ENCODE measurements around the gene C19orf18.
"Not testable (repeated sequence)": the region's sequence is repeated elsewhere in the genome, so short reads cannot be mapped to it uniquely, and the experiment has no call there.

C19orf18 gene

DNA sequence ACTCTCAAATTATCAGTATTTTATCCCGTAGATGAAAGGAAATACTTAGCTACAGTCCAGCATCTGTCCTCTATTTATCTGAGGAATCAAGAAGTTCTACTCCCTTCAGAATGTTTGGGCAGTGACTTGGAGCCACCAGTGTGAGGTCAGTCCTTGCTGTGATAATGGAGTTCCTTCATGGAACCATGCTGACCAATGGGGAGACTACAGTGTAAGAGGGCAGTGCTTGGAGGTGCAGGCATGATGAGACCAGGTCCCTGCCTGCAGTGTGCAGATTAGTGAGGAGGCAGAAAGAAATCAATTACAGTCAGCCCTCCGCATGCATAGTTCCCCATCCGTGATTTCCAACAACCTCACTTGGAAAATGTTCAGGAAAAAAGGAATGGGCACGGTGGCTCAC, at the start of gene C19orf18:
Gene C19orf18 (minus strand): TSS at position 101 of the 400 bp plus-strand sequence. CDS start 102 bp downstream, outside the sequence.
- no peak for DNase-seq (ENCODE audit: low read depth in 4 of 4, low spot score in 1 of 4)

DNA sequence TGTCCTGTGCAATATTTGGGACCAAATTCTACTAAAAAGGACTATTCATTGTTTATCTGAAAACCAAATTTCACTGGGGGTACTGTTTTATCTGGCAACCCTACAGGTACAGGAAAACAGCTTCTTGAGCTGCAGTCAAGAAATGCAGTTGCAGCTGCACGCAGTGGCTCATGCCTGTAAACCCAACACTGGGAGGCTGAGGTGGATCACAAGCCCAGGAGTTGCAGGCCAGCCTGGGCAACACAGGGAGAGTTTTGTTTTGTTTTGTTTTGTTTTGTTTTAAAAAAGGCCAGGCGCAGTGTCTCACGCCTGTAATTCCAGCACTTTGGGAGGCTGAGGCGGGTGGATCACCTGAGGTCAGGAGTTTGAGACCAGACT, 47.9 kb upstream of the C19orf18 start:
- DNase-seq (ENCODE audit: low read depth in 4 of 4, low spot score in 1 of 4) = no peak

DNA sequence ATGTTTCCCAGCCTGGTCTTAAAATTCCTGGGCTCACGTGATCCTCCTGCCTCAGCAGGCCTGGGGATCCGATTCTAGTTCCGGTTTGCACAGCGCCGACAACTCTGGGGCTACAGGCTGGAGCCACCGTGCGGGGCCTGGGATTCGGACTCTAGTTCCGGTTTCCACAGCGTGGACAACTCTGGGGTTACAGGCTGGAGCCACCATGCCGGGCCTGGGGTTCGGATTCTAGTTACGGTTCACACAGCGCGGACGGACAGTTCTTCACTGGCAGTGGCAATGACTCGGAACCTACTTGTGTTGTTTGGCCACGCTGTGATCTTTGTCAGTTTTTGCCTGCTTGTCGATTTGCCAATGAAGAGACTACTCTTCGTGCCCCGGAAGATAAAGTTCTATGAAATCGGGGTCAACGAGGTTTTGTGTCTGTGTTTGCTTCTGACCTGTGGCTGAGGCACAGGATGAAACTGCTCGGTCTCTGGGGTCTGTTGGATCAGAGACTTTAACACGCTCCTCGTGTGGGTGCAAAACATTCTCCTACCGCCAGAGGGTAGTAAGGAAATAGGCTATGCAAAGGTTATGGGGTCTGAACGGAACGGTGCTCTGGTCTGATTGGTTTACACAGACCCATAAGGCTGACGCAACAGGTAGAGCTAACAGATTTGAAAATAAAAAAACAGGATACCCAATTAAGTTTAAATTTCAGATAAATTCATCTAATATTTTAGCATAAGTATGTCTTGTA, 47.4 kb upstream of the C19orf18 start:
- no peak for DNase-seq (ENCODE audit: low read depth in 4 of 4, low spot score in 1 of 4)

DNA sequence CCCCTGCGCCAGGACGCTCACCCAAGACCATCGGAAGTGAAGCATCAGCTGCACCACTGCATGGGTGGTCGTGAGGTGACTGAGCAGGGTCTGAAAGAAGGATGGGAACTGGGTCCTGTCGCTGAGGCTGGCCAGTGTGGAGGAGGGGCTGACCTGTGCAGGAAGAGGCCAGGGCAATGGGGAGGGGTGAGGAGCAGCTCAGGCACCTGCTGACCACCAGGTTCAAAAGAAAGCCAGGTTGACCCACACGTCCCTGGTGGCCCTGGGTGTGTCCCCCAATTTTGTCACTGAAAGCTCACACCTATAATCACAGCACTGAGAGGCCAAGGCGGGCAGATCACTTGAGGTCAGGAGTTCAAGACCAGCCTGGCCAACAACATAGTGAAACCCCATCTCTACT, 45.8 kb upstream of the C19orf18 start:
- DNase-seq (ENCODE audit: low read depth in 4 of 4, low spot score in 1 of 4) = no peak

DNA sequence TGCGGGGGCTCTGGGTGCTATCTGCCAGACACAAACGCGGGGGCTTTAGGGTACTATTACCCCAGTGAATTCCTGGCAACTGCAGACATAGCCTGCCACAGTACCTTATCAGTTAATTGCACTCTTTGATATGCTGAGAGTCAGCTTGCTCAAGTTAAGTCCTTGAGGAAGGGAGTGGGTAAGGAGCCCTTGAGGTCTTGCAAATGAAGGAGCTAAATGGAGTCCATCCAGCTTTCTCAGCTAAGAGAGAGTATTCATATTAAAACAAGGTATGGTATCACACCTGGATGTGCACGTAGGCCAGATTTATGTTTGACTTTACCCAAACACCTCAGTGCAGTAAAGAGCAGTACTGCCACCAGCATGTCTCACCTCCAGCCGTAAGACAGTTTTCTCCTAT, 39.8 kb upstream of the C19orf18 start:
- no peak for DNase-seq (ENCODE audit: low read depth in 4 of 4, low spot score in 1 of 4)

DNA sequence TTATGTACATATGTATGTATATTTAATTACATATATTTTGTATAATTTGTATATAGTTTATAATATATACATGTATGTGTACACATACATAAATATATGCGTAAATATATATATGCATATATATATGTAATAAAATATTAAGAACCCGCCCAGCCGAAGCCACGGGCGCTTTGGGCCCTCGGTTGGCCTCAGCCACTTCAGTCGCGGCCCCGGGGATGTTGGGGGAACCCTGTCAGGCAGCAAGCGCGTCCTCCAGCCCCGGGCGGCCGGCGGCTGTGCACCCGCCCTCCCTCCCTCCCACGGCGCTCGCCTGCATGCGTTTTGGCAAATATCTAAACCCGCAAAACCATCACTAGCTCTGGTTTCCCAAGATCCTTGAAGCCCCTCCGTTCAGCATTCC, 36.2 kb upstream of the C19orf18 start:
- no peak for DNase-seq (ENCODE audit: low read depth in 4 of 4, low spot score in 1 of 4)

DNA sequence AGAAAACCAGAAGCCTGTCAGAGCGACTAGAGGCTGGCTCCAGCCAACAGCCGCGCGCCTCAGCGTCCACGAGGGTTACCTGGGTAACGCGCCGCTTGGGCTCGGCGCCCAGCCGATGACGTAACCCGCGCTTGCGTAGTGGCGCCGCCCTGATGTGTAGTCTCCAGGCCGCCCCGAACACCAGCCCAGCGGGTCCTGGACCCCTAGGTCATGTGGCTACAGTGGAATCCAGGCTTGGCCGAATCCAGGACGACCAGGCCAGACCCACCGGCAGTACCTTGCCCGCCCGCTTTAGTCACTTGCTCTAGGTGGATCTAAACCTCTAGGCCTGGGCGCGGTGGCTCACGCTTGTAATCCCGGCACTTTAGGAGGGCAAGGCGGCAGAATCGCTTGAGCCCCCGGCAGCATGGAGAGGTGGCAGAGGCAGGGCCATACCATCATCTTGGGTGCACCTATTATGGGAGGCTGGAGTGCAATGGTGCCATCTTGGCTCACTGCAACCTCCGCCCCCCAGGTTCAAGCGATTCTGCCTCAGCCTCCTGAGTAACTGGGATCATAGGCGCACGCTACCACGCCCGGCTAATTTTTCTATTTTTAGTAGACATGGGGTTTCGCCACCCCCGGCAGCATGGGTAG, 35.5 kb upstream of the C19orf18 start:
- DNase-seq (ENCODE audit: low read depth in 4 of 4, low spot score in 1 of 4) = peak in 2 of 4 experiments; percentile 25 to 36

DNA sequence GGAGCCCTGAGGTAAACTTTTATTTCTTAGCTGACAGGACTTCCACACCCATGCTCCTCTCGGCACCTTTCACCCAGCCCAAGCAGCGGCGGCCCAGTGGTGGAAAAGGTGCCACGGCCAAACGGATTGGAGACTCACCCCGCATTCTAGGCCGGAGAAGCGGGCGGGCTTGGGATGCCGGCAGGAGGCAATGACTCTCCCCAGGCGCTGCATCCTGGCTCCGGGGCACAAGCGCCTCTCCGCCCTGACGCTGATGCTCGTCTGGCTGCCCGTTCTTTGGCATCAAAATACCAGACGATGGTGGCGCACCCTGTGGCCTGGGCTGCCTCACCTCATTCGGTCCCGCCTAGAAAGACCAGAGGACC, 34.9 kb upstream of the C19orf18 start:
- no peak for DNase-seq (ENCODE audit: low read depth in 4 of 4, low spot score in 1 of 4)

DNA sequence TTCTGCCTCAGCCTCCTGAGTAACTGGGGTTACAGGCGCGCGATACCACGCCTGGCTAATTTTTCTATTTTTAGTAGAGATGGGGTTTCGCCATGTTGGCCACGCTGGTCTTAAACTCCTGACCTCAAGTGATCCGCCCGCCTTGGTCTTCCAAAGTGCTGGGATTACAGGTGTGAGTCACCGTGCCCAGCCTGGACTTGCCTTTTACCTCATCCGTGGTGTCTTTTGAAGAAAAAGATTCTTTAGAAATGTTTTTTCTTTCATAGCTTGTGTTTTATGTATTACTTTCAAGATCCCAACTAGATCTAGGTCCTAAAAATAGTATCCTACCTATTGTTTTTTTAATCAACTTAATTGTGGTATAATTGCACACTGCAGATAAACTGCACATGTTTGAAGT, 34.5 kb upstream of the C19orf18 start:
- DNase-seq (ENCODE audit: low read depth in 4 of 4, low spot score in 1 of 4) = not testable (repeated sequence)

DNA sequence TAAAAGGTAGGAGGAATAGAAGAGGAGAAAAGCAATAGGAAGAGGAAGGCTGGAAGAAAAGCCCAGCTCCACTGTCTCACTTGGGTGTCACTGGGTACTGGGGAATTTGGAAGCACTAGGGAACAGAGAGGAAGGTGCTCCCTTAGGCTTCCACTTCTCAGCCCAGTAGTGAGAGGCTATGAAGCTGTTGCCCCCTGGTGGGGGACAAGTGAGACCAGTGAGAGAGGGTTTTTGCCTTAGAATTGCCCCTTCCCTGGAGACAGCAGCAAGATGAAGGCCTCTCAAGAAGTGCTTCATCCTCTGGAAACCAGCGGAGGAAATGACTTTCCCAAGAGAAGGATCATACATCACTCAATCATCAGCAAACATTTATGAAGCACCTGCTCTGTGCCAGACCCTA, 33.0 kb upstream of the C19orf18 start:
- DNase-seq (ENCODE audit: low read depth in 4 of 4, low spot score in 1 of 4) = no peak

DNA sequence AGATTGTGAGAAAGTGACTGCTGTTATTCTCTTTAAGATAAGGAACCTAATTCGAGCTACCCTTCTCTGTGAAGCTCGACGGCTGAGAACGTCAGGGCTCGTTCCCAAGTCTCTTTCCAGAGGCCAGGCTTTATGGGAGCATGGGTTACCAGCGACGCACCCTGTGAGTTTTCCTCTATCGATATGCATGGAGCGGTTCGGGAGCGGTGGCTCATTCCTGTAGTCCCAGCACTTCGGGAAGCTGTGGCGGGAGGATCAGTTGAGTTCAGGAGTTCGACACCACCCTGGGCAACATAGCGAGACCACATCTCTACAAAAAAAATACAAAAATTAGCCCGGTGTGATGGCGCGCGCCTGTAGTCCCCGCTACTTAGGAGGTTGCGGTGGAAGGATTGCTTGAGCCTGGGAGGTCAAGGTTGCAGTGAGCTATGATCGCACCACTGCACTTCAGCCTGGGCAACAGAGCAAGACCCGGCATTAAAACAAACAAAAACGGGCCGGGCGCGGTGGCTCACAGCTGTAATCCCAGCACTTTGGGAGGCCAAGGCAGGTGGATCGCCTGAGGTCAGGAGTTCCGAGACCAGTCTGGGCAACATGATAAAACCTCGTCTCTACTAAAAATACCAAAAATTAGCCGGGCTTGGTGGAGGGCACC, 29.0 kb upstream of the C19orf18 start:
- DNase-seq (ENCODE audit: low read depth in 4 of 4, low spot score in 1 of 4) = no peak

DNA sequence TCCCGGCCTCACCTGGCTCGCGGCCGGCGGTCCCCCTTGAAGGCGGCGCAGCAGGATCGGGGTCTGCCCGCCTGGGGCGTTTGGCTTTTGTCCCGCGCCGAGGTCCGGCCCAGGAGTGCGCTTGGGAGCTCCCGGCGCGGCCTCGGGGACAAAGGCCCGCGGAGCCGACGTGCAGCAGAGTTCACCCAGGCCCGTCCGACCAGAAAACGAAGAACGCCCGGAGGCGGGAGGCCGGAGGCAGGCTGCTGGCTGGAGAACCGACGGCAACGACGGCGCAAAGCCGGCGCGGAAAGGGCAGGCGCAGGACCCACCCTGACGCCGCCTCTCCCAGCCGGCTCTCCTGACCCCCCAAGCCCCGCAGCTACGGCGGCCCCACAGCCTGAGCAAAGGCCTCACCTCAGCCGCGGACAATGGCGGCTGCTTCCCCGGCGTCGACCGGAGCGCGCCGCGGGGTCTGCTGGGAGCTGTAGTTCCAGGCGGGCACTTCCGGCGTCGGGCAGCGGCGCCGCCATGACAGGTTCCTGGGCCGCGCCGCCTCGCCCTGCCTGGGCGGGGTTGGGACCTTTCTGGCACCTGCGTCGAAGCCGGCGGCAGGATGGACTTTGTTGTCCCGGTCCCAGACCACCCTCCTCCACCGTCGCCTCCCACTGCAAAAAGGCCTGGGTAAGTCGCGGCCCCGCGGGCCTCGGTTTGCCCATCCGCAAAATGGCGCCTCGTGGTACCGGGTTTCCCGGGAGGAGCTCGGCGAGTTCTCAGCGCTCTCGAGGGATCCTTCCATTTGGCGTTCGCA, 28.2 kb upstream of the C19orf18 start, which contains the start of gene ZNF606:
Gene ZNF606 (minus strand): TSS at position 437 of the 790 bp plus-strand sequence. CDS start 1,501 bp downstream, outside the sequence.
- DNase-seq (ENCODE audit: low read depth in 4 of 4, low spot score in 1 of 4) = peak; percentile 54 to 75 (median 64)

DNA sequence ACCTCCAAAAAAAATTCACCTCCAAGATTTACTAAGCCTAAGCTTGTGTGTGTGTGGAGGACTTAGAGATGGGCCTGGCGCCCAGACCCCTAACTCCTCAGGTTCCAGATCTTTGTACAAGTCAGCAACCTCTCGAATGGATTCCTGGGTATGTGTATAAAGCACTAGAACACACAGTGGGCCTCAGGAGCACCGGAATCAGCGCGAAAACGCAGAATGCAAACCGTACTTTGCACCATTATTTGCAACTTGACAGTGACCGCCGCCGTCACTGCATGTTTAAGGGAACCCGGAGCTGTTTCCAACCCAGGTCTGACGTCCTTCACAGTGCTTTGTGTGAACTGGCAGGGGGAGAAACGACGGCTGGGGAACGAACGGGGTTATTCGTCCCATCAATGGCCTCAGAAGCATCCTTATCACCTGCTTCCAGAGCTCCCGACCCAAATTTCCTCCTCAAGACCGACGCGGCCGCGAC, 27.6 kb upstream of the C19orf18 start:
- no peak for DNase-seq (ENCODE audit: low read depth in 4 of 4, low spot score in 1 of 4)

DNA sequence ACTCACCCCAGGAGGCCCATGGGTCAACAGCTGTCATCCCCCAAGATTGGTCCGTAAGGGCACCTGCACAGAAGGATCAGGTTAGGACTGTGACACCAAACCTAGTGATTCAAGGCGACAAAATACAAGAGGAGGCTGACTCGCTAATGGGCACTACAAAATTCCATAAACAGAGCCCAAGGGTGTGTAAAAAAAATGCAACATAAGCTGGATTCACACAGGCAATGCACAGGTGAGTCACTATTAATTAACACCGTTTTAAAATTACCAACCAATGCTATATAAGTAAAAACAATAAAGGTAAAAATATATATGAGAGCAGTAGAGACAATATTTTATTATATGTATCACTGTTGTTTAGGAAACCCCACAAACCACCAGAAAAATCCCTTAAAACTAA, 26.3 kb upstream of the C19orf18 start:
- DNase-seq (ENCODE audit: low read depth in 4 of 4, low spot score in 1 of 4) = no peak

DNA sequence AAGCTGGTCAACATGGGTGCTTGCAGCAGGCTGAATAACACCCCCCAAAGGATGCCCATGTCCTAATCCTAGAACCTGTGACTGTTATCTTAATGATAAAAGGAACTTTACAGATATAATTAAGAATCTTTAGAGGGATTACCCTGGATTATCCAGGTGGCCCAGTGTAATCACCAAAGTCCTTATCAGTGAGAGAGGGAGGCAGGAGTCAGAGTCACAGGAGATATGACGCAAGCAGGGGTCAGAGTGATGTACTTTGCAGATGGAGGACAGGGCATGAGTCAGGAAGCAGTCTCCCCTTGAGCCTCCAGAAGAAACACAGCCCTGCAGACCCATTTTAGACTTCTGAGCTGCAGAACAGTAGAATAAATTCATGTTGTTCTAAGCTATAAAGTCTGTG, 18.5 kb upstream of the C19orf18 start:
- no peak for DNase-seq (ENCODE audit: low read depth in 4 of 4, low spot score in 1 of 4)

DNA sequence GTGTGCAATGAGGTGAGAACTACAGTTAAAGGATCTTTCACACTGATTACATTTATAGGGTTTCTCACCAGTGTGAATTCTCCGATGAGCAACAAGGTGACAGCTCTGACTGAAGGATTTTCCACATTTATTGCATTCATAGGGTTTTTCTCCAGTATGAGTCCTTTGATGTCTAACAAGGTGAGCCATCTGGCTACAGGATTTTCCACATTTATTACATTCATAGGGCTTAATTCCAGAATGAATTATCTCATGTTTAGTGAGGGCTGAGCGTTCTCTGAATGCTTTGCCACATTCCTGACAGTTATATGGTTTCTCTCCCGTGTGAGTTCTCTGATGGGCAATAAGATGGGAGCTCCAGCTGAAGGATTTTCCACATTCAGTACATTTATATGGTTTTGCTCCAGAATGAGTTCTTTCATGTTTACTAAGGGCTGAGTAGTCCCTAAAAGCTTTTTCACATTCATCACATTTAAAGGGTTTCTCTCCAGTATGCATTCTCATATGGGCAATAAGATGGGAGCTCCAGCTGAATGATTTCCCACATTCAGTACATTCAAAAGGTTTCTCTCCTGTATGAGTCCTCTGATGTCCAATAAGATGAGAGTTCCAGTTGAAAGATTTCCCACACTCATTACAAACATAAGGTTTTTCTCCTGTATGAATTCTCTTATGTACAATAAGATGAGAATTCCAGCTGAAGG, 4.4 kb upstream of the C19orf18 start:
- no peak for DNase-seq (ENCODE audit: low read depth in 4 of 4, low spot score in 1 of 4)

DNA sequence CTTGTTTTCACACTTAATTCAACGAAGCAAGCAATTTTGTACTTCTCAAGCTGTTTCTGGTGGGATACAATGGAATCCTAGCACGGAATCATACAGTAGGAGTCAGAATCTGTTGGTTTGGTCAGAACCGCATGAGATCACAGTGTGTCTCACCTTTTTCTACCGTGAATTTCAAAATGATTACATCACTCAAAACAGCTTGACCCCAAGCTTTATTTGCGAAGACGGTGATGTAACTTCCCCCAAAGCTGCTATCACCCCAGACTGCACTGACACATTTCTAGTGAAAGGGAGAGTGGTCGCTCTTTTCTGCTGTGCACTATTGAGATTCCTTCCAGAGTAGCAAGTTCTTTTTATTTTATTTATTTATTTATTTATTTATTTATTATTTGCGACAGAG, 9.6 kb downstream of the C19orf18 start:
- DNase-seq (ENCODE audit: low read depth in 4 of 4, low spot score in 1 of 4) = no peak

DNA sequence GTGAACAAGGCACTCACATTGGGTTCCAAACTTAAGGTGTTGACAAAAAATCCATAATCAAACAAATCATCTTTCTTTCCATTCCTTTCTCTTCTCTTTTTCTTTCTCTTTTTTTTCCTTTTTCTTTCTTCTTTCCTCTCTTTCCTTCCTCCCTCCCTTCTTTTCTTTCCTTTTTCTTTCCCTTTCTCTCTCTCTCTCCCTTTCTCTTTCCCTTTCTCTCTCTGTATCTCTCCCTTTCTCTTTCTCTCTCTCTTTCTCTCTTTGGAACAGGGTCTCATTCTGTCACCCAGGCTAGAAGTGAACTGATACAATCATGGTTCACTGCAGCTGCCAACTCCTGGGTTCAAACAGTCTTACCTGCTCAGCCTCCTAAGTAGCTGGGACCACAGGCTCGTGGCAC, 12.5 kb downstream of the C19orf18 start:
- DNase-seq (ENCODE audit: low read depth in 4 of 4, low spot score in 1 of 4) = no peak

DNA sequence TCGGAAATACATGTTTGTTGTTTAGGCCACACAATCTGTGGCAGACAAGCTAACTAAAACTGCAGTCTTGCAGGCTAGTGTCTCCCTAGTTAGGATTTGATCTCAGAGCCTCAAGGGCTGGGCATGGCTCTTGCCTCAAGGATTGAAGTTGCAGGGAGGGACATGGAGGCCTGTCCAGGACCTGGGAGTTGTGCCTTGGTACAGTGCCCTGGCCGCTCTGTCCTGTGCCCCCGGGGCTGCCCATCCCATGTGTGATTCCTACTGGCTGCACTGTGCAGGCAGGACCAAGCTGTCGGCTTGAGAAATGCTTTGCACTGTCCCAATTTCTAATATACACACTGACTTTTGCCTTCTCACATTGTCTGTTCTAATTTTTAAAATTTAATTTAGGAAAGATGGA, 19.3 kb downstream of the C19orf18 start:
- DNase-seq (ENCODE audit: low read depth in 4 of 4, low spot score in 1 of 4) = no peak

DNA sequence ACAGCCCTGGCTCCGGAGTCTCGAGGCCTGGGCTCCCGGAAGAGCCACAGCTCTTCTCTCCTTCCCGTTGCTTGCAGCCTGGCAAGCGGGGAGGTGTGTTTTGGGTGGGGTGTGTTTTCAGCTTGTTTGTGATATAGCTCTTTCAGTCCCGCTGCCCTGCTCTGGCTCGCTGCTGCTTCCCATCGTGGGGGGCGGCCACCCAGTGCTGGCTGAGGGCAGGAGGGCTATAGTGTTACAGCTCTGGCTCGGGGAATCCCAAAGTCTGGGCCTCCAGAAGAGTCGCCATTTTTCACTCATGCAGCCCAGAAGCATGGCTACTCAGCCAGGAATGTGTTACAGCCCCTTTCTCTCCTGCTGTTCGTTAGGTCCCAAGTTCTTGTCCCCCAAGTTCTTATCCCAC, 24.6 kb downstream of the C19orf18 start:
- DNase-seq (ENCODE audit: low read depth in 4 of 4, low spot score in 1 of 4) = no peak

DNA sequence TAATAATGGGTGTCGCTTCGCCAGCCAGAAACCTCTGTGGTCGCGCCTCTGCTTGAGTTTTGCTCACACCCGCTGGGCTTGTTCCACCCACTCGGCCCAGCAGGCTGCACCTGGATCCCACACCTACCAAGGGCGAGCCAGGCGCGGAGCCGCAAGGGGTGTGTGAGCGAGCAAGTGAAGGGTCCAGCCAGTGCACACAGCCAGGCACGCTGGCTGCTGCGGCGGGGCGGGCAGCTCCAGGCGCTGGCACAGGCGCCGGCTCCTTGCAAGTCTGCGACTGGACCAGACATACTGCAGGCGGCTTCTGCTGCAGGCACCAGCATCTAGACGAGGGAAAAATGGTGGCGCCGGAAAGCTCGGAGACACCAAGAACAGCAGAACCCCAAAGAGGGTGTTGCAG, 25.0 kb downstream of the C19orf18 start:
- DNase-seq (ENCODE audit: low read depth in 4 of 4, low spot score in 1 of 4) = no peak

Data from stimulated activated CD4-positive, alpha-beta T cell treated with anti-CD3 and anti-CD28 coated beads, Interleukin-1b, Interleukin-23, amount 100 ng/mL, for 24 hours (primary cell).